Stimulated activated CD4-positive, alpha-beta T cell treated with anti-CD3 and anti-CD28 coated beads, Interleukin-15, amount 100 ng/mL, for 48 hours (primary cell): Measurements from ENCODE around the gene SLC12A4.
"Not testable (repeated sequence)": the region's sequence is repeated elsewhere in the genome, so short reads cannot be mapped to it uniquely, and the experiment has no call there.

Experiments used
- DNase-seq, 2 donors: peaks; one replicate each; pipeline ENCODE4 v3.0.0-alpha.2; 2020; ENCODE audit warnings: low read depth in 2 of 2

SLC12A4 gene

GRCh38 chr16:67926181-67926750, 42.2 kb downstream of the SLC12A4 start:
- no peak for DNase-seq

- no peak for DNase-seq
Measured at GRCh38 chr16:67924140-67924906, 44.1 kb downstream of the SLC12A4 start.

- no peak for DNase-seq
Measured at GRCh38 chr16:67923414-67924116, 44.9 kb downstream of the SLC12A4 start.

GRCh38 chr16:67922740-67923139, 45.7 kb downstream of the SLC12A4 start:
- DNase-seq = no peak

- DNase-seq = no peak
Measured at GRCh38 chr16:67922221-67922620, 46.2 kb downstream of the SLC12A4 start.

- no peak for DNase-seq
Measured at GRCh38 chr16:67919622-67920221, 48.7 kb downstream of the SLC12A4 start.

GRCh38 chr16:67917852-67918236, 50.6 kb downstream of the SLC12A4 start:
- peak in 1 of 2 donors; percentile 51 for DNase-seq

GRCh38 chr16:67917140-67917851, 51.1 kb downstream of the SLC12A4 start:
- DNase-seq = no peak

- no peak for DNase-seq
Measured at GRCh38 chr16:67915831-67916723, 52.4 kb downstream of the SLC12A4 start.

GRCh38 chr16:67915496-67915769, 53.0 kb downstream of the SLC12A4 start:
- not testable (repeated sequence) for DNase-seq

- no peak for DNase-seq
Measured at GRCh38 chr16:67914758-67915495, 53.5 kb downstream of the SLC12A4 start.

GRCh38 chr16:67910158-67910557, 58.3 kb downstream of the SLC12A4 start:
- DNase-seq = no peak

- no peak for DNase-seq
Measured at GRCh38 chr16:67909056-67909742, 59.2 kb downstream of the SLC12A4 start.

GRCh38 chr16:67907397-67908180, 60.8 kb downstream of the SLC12A4 start:
- no peak for DNase-seq

- DNase-seq = no peak
Measured at GRCh38 chr16:67902831-67903230, 65.6 kb downstream of the SLC12A4 start.

GRCh38 chr16:67901734-67902133, 66.7 kb downstream of the SLC12A4 start:
- DNase-seq = no peak

GRCh38 chr16:67897231-67897630, 71.2 kb downstream of the SLC12A4 start:
- no peak for DNase-seq

GRCh38 chr16:67893743-67894399, 74.6 kb downstream of the SLC12A4 start:
- no peak for DNase-seq
